Left cardiac atrium (tissue), 4 donors: ENCODE measurements around the gene LAPTM4A. TPM values are rescaled to one million over a fixed set of nuclear protein-coding genes. Genes with fewer than 3 reads are reported as not detected.
"Not testable (repeated sequence)": the region's sequence is repeated elsewhere in the genome, so short reads cannot be mapped to it uniquely, and the experiment has no call there.

ENCODE experiments used
- ATAC-seq, 2 donors: fragments of 200-7000 bp; cut with Tn5 transposase; one replicate each; pipeline ENCODE4 v1.9.1; 2020; ENCODE audit warnings: mild to moderate bottlenecking in 2 of 2, moderate library complexity in 2 of 2
- DNase-seq: peaks from one replicate; pipeline ENCODE4 v3.0.0-alpha.2; 2020
- intact Hi-C, 2 donors: fragments of 100-400 bp; cut with DNase I; formaldehyde crosslinking; loops; one replicate each; pipeline versions ENCODE4 v1.14.1 to v1.15.1; 2022 to 2023
- total RNA-seq, 2 donors: library from RNA; stranded (reverse); fragmentation: NEBNext Ultra II Directional; extraction: Animal tissue kit (Norgen Biotek cat#: 25700); gene quantifications; one replicate each; pipeline ENCODE4 v1.2.1, GENCODE V29; 2021
- donor health status: DM: no; HTN: yes; CAD: no.
- donor health status: DM: no; HTN: yes; CAD: no; lungs with severe emphysema.
- donor health status: DM: yes; HTN: yes; CAD: no.
- donor health status: Dilated cardiomyopathy.

The LAPTM4A gene
- total RNA-seq, 2 donors from 2014 or later: 185 to 202 TPM

DNA sequence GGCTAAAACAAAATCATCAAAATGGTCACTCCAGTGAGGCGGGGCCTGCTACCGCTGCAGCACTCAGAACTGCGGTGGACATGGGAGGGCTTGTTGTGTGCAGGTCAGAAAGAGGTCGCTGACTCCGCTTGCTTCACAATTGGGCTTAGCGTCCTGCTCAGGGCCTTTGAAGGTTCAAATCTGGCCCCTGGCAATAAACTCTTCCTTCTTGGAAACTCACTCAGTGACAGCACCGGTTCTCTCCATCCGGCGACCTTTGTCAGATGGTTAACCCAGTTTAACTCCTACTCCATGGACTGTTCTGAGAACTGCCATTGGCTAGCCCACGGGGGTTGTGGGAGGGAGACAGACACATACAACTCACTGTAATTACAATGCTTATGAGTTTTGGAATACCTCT lies 29.0 kb upstream of the LAPTM4A start:
- ATAC-seq (no peak), DNase-seq (no peak)
- intact Hi-C loops: no loop called here

DNA sequence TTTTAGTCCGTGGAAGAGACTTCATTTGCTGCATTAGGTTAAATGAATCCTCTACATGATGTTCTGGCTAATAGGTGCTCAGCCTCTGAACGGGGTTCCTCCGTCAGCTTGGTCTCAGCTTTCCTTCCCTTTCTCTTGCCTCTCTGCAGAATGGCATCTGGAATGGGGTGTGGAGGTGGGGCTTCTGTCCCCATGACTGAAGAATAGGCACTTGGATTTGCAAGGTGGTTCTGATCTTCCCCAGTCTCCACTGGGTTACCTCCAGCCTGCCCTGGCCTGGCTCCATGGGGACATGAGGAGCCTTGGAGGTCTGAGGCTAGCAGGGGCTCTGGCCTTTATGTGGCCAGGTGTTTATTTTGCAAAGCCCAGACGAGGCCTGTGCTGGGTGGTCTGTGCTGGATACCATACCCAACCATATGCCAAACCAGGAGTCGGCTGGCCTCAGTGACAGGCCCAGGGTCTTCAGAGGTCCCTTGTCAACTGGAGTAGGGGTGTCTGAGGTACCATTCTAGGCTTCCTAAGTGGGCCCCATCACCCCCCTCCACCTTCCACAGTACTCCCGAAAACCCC lies 28.2 kb upstream of the LAPTM4A start:
- ATAC-seq: no peak
- no peak for DNase-seq
- intact Hi-C loops: no loop called here

DNA sequence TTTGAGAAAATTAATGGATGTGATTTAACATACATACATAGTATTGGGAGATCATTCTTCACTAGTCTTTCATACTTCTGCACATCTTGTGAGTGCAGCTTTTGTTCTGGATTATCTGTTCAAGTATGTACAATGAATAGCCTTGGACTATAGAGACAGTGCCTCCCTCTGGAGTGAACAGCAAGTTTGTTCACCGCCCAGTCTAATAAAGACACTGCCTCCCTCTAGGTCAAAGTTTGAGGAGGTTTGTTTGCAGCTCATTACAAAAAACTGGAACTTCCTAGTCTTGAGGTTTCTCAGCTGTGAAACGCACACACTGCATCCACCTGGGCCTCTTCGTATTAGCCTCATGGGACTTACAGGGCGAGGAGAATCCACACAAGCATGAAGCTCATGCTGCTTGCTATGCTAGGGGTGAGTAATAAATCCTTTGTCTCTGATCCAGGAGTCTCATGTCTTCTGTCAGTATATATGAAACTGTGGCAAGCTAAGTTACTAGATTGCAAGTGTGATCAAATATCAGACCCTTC lies 26.0 kb upstream of the LAPTM4A start:
- intact Hi-C loops: no loop called here
- ATAC-seq (no peak), DNase-seq (no peak)

DNA sequence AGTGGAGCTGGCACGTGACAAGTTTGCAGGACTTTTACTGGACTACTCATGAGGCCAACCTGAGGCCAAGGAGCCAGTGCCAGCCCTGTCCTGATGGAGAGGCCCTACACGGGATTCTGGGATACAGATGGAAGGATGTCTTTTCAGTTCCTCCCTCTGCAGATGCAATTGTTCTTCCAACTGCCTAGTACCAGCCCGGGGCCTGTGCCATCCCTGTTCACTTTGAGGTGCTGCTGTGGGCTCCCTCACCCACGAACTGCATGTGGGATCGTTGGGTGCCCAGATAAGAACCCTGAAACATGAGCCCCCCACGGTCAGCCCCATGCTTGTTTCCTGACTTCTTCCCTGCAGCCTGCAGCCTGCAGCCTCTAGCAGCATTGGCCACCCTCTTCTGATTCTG lies 25.3 kb upstream of the LAPTM4A start:
- intact Hi-C loops: no loop called here
- no peak for ATAC-seq
- DNase-seq: no peak

DNA sequence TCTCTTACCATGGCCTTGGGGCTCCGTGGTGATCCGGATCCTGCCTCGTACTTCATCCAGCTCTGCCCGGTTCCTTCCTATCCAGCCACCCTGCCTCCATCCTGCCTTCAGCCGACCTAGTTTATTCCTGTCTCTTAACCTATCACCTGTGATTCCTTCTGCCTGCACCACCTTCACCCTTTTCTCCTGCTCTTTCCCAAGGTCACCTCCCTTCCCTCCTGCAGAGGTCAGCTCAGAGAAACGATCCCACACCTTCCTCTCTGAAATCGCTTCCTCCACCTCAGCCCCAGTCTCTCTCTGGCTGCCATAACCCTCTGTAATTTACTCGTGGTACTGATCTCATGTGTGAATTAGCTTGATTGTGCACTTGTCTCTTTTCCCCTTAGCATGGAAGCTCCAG lies 23.5 kb upstream of the LAPTM4A start:
- DNase-seq (no peak), ATAC-seq (no peak)
- intact Hi-C loops: no loop called here

DNA sequence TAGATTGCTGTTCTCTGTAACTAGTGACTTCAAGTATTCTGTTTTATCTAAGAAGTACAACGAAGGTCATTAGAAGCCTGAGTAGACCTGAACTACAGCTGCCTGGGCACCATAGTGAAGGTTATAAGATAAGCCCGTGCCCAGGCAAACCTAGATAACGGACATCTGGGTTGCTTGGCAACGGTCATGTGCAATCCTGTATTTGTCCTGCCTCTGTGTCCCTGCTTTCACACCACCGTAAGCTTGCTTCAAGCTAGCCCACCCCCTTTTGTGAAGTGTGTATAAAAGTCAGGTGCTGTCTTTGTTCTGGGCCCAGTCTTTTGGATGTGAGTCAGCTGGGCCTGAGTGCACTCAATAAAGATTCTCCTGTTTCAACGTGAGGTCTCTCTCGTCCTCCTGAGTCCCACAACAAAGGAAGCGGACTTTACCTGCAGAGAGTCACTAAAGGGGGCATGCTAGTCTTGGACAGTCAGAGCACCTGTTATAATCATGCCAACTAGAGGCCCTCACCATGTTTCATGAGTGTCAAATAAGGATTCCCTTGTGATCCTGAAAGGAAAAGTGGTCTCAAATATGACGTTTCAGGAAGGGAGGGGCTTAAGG lies 22.7 kb upstream of the LAPTM4A start:
- intact Hi-C loops, DNase-seq, ATAC-seq: not testable (repeated sequence)

DNA sequence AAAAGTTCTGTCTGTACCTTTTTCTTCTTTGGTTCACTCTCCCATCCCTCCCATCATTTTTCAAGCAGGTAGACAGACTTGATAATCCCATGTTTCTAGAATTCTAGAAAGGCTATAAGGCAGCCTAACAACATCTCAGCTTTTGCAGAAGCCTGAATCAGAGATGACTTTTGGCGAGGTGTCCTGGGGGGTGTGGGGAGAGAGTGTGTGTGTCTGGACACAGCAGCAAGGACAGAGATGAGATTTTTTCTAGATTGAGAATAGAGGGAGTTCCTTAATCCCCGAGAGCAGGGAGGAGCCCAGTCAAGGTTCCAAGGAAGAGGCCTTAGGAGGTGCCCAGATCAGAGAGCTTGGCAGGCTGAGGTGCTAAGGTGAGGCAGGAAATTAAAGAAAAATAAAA lies 22.0 kb upstream of the LAPTM4A start:
- intact Hi-C loops: no loop called here
- DNase-seq (no peak), ATAC-seq (no peak)

DNA sequence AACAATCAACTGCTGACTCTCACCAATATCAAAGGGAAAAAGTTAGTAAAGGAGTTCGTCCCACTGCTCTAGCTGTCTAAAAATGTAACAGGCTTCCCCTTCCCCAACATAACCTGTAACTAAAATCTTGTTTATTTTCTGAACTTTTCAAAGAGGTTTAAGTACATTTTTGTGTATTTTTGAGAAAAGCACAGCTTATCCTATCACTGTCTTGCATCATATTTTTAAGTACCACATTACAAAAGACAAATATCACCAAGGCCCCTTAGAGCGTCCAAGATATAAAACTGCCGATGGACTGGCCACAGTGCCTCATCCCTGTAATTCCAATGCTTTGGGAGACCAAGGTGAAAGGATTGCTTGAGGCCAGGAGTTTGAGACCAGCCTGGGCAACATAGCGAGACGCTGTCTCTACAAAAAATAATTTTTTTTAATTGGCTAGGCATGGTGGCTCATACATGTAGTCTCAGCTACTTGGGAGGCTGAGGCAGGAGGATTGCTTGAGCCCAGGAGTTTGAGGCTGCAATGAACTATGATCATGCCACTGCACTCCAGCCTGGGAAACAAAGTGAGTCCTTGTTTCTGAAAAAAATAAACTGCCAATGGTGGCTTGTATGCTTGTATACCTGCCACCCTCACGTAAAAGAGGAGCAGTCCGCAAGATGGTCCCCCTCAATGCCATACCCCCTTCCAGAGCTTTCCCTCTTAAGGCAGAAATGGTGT lies 21.2 kb upstream of the LAPTM4A start:
- ATAC-seq: no peak
- intact Hi-C loops: no loop called here
- DNase-seq: no peak

DNA sequence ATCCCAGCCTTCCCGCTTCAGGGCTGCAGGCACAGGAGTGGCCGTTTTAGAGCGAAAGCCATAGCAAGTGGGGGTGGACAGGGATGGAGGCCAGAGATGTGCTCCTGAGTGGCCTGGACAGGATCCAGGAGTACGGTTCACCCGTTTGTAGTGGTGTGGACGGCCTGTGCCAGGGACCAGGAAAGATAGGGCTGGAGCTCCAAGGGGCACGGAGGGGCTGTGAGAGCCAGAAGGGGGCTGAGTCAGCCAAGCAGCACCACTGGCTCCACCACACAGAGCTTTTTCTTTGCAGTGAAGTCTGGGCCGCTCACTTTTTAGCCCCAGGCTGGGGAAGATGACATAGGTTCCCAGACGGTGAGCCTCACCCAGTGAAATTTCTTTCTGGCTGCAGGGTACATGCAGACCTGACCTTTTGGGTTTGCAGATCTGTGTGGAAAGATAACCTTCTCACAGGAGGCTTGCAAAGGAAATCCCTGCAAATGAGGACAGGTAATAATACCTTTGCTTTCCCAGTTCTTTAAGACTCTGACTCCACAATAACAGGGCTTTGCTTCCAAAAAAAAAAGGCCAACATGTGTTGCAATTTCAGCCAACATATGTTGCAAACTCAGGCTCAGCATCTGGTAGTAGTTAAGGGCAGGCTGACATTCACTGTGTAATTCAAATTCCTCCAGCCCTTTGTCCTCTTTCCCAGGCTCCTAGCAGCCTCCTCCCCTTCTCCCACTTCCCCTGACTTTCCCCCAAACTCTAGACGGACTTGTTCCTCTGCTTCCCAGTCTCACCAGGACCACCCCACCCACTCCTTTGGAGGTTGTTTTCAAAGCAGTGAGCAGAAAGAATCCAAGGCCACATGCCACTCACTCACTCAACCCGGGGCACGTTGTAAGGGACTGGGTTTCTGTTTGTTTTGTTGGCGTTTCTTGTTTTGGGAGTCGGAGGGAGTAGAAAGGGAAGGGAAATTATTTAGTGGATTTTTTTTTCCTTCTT lies 20.3 kb upstream of the LAPTM4A start:
- peak; percentile 73 for DNase-seq
- intact Hi-C loops: no loop called here
- peak; percentile 89 to 90 for ATAC-seq

DNA sequence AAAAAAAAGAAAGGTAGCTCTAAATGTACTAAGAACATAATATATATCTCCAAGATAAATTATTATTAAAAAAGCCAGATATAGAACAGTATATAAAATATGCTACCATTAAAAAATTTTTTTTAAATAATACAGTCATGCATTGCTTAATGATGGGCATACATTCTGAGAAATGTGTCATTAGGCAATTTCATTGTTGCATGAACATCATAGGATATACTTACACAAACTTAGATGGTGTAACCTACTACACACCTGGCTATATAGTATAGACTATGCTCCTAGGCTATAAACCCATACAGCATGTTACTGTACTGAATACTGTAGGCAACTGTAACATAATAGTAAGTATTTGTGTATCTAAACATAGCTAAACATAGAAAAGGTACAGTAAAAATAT lies 18.3 kb upstream of the LAPTM4A start:
- ATAC-seq: no peak
- no peak for DNase-seq
- intact Hi-C loops: no loop called here

DNA sequence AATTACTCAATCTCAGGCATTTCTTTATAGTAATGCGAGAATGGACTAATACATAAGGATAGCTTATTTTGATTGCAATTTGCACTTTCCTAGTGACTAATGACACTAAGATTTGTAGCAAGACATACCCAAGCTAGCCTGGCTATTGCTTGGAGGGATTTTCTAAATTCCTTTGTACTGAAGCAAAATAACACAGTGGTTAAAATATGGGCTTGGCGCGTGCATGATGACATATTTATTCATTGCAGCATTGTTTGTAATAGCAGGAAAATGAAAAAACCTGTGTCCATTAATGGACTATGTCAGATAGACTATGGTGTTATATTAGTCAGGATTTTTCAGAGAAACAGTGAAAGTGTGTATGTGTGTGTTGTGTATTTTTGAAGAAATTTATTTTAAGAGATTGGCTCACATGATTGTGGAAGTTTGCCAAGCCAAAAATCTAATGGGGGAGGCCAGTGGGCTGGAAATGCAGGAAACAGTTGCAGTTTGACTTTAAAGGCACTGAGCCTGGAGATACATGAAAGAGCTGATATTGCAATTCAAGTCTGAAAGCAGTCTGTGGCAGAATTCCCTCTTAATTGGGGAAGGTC lies 16.7 kb upstream of the LAPTM4A start:
- intact Hi-C loops: no loop called here
- DNase-seq (no peak), ATAC-seq (no peak)

DNA sequence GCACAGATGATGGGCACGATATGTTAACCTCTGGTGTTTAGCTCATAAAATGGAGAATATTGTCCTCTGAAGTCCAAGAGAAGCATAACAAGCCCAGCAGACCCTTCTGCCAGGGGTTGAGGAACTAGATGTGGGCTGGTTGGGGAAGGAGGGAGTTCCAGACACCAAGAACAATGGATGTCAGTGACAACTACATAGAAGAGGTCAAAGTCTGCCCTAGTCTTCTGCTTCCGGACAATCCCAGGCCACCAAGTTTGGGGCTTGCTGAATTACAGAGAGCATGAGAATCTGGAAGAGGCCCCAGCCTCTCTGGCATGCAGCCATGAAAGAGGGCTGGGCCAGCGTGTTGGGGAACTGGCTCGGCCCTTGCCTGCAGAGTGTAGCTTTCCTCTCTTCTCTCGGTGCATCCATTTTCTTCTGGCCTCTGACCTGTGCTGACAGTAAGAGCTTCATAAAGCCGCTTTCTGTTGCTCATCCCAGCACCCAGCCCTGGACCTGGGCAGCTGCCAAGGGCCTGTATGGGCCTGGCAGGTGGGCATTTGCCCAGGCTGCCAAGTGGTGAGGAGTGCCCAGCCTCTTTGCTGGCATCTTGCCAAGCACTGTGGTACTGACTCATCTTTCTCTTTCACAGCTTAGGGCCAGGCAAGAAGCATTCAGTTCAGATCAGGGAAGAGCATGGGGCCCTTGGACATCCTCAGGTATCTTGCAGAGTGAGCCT lies 14.6 kb upstream of the LAPTM4A start:
- ATAC-seq: peak; percentile 71 to 87
- intact Hi-C loops: no loop called here
- DNase-seq: peak; percentile 68

DNA sequence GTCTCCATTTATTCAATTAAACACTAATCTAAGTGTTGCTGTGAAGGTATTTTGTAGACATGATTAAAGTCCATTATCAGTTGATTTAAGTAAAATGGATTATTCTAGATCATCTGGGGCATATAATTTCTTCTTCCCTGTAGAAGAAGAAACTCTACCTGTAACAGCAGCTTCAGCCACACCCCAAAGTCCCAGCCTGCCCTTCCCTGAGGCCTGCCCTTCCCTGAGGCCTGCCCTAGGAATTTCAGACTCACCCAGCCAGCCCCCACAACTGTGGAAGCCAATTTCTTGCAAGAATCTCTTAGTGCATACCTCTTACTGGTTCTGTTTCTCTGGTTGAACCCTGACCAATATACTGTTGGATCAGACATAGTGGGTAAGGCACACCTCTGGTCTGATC lies 13.4 kb upstream of the LAPTM4A start:
- ATAC-seq (no peak), DNase-seq (no peak)
- intact Hi-C loops: no loop called here

DNA sequence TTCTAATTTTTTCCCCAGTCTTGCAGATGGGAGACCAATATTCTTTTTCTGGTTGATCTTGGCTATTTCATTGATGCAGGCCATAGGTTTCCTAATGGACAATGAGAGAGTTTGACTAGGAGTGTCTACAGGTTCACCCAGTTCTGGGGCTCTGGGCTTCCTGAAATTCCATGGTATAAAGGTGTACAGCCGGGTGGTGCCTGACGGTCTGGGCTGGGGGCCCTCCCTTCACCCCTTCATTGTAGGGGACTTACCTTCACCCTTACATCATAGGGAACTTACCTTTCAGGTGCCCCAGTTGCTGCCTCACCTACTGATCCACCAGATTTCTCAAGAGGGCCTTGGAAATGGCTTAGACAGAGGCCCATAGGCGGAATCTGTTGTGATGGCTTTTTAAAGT lies 13.0 kb upstream of the LAPTM4A start:
- DNase-seq: no peak
- ATAC-seq: no peak
- intact Hi-C loops: no loop called here

DNA sequence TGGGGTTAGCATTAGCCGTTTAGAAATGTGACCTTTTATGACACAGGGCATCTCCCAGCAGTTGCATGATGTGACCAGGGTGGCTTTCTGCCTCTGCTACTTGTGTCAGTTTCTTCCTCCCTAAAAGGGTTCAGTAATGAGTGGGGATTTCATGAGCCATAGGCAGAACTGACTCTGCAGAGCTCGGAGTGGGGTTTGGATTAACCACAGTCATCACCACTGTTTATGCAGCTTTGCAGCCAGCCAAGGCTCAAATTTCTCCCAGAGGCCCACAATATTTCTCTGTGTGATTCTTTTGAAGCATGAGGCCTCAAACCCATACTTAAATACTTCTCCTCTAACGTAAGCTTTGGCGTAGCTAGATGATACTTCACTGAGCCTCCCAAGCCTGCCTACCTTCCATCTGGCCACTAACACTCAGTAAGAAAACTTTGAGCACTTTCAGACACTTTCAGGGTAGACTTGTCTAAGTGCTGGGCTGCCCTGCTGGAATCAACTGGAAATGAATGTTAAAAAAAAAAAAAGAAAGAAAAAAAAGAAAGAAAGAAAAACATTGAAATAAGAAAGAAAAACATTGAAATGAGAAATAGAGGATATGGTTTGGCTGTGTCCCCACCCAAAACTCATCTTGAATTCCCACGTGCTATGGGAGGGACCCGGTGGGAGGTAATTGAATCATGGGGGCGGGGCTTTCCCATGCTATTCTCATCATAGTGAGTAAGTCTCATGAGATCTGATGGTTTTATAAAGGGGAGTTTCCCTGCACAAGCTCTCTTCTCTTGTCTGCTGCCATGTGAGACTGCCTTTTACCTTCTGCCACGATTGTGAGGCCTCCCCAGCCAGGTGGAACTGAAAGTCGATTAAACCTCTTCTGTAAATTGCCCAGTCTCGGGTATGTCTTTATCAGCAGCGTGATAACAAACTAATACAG lies 11.5 kb upstream of the LAPTM4A start:
- intact Hi-C loops: no loop called here
- ATAC-seq: peak; percentile 33 to 66
- peak; percentile 54 for DNase-seq

DNA sequence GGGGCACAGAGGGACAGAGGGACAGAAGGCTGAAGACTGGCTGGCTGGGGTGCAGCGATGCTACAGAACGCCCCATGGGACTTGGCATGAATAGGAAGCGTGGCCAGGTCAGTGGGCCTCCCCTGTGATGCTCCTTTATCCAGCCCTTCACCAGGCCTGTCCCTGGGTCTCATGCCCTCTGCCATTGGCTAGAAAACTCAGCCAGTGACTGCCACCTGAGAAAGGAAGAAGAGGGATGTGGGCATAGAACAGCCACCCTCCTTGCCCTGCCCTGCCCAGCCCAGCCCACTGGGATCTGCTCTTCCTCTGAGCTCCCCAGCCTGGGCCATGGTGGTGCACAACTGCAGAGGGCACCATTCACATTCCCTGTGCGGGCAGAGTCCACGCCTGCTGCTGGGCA lies 10.5 kb upstream of the LAPTM4A start:
- no peak for DNase-seq
- ATAC-seq: no peak
- intact Hi-C loops: no loop called here

DNA sequence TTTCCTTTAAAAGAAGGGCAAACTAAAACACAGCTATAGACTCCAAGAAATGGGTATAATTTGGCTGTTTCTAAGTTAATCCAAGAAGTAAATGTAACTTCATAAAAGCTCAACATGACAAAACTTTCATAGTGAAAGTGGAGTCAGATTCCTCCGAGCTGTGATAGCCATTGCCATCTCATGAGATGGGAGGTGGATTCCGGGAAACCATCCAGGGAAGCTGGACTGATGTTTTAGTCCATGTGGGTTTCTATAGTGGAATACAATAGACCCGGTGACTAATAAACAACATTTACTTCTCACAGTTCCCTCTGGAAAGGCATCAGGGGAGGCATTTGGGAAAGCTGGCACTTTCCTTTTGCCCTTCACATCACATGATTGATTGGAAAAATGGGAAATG lies 10.0 kb upstream of the LAPTM4A start:
- no peak for ATAC-seq
- no peak for DNase-seq
- intact Hi-C loops: no loop called here

DNA sequence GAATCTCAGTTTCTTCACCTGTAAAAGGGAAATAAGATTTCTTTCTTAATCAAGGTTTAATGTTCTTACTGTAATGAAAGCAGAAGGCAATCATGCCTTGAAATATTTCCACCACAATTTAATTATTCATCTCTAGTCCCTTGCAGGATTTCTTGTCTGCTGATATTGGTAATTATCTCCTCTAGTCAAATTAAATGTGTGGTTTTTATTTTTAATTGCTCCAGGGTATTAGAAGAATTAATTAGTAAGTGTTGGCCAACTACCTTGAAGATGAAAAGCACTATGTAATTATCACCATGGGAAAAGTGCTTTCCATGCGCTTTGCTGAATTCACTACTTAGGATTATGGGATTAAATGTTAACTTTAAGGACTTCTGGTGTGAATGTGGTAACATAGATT lies 8.7 kb upstream of the LAPTM4A start:
- intact Hi-C loops: no loop called here
- ATAC-seq (no peak), DNase-seq (no peak)
